HepG2 (cell line): ENCODE results near the gene HMCN1. TPM values are rescaled to one million over a fixed set of nuclear protein-coding genes. Genes with fewer than 3 reads are reported as not detected.

Experiments used
- ATAC-seq: fragments of 200-7000 bp; cut with Tn5 transposase; 3 replicates; pipeline ENCODE4 v1.9.1; 2020; ENCODE audit warnings: mild to moderate bottlenecking, moderate library complexity
- BruUV-seq: library from RNA; stranded (reverse); fragments of 400-500 nt; replicated peaks from 2 replicates; lab custom pipeline; 2021; lab: Mats Ljungman, UMichigan
- CTCF ChIA-PET: fragments of 300-600 bp; formaldehyde crosslinking; extraction: SDS; loops from one replicate; lab custom pipeline; 2021; ENCODE audit warnings: low total read pairs, inconsistent platforms, low intra/inter-chr PET ratio; lab: Yijun Ruan, JAX
- POLR2A ChIA-PET: fragments of 350-600 bp; sonication (Branson Sonifier 250); formaldehyde crosslinking; loops from one replicate; lab custom pipeline; 2020; ENCODE audit warnings: antibody characterized with exemption, inconsistent platforms; lab: Yijun Ruan, JAX
- DNase-seq: peaks from one replicate; pipeline ENCODE4 v3.0.0-alpha.2; 2015; ENCODE audit warnings: low spot score
- FAIRE-seq: peaks from 3 replicates; lab custom pipeline; 2011; peaks lifted over from hg19 to GRCh38; lab: Jason Lieb, UNC
- H2AFZ ChIP-seq: one replicate; pipeline ENCODE4 v1.6.1; 2011; ENCODE audit warnings: low read length, inconsistent platforms
- H3K27ac ChIP-seq: fragments of 300-600 bp; 3 replicates; pipeline ENCODE4 v1.8.0; 2011; ENCODE audit warnings: mixed run types, mild to moderate bottlenecking, mixed read lengths, low read length, inconsistent platforms; ENCODE audit not compliant: insufficient read depth; ENCODE audit errors: extremely low read length
- H3K27me3 ChIP-seq, 2 experiments: fragments of 200-600 bp in 1 of 2; 2 replicates in 1 of 2; 3 replicates in 1 of 2; pipeline versions ENCODE4 v1.6.0 to v1.8.0; 2011; ENCODE audit warnings: low read length in 2 of 2, mild to moderate bottlenecking in 2 of 2, moderate library complexity in 2 of 2, inconsistent platforms in 1 of 2; ENCODE audit not compliant: insufficient read depth in 2 of 2, control insufficient read depth in 1 of 2
- H3K36me3 ChIP-seq, 2 experiments: fragments of 200-600 bp in 1 of 2; replicated peaks in 1 of 2; 2 replicates in 1 of 2; 3 replicates in 1 of 2; pipeline versions ENCODE4 v1.5.1 to v1.8.0; 2011; ENCODE audit warnings: low read length in 2 of 2, inconsistent platforms in 1 of 2; ENCODE audit not compliant: insufficient read depth in 2 of 2, control insufficient read depth in 1 of 2
- H3K4me1 ChIP-seq: 2 replicates; pipeline ENCODE4 v1.5.1; 2012; ENCODE audit warnings: low read length, inconsistent platforms; ENCODE audit not compliant: insufficient read depth
- H3K4me2 ChIP-seq: 2 replicates; pipeline ENCODE4 v1.6.0; 2011; ENCODE audit warnings: low read depth, low read length, inconsistent platforms
- H3K4me3 ChIP-seq, 3 experiments: fragments of 200-600 bp in 1 of 3; sonication (generic), shearing (Covaris generic) in 1 of 3; replicated peaks in 1 of 3; 2 replicates each; pipeline ENCODE4 v1.5.1; 2011 to 2016; ENCODE audit warnings: low read length in 3 of 3, inconsistent platforms in 2 of 3, low read depth in 2 of 3, mild to moderate bottlenecking in 2 of 3, control low read depth in 1 of 3, mixed read lengths in 1 of 3; ENCODE audit not compliant: insufficient read depth in 1 of 3
- H3K79me2 ChIP-seq: one replicate; pipeline ENCODE4 v1.6.1; 2011; ENCODE audit warnings: low read length, inconsistent platforms; ENCODE audit not compliant: insufficient read depth
- H3K9ac ChIP-seq: 2 replicates; pipeline ENCODE4 v1.6.0; 2011; ENCODE audit warnings: mild to moderate bottlenecking, low read depth, low read length, inconsistent platforms; ENCODE audit not compliant: insufficient read depth
- H3K9me3 ChIP-seq: 2 replicates; pipeline ENCODE4 v1.5.1; 2012; ENCODE audit warnings: mild to moderate bottlenecking, low read length
- H4K20me1 ChIP-seq: 2 replicates; pipeline ENCODE4 v1.6.0; 2011; ENCODE audit warnings: inconsistent platforms, mild to moderate bottlenecking, low read length, moderate library complexity; ENCODE audit not compliant: insufficient read depth
- HOXA5 ChIP-seq: sonication (generic); formaldehyde crosslinking; IDR thresholded peaks from 2 replicates; pipeline ENCODE4 v1.4.0; 2020; ENCODE audit warnings: missing genetic modification reagents
- PCBP2 ChIP-seq: fragments of 200-400 bp; formaldehyde crosslinking; optimal IDR thresholded peaks from 2 replicates; pipeline ENCODE3; 2018; ENCODE audit warnings: low read length, low read depth; ENCODE audit not compliant: poor library complexity, severe bottlenecking
- WGBS: methylation state at CpG from one replicate; pipeline ENCODE4 v1.1.6; 2017; ENCODE audit warnings: low lambda C conversion rate; 5-methylcytosine and 5-hydroxymethylcytosine counted together
- in situ Hi-C: cut with HindIII; loops from 2 replicates; pipeline ENCODE4 v1.10.0; 2017; ENCODE audit warnings: low pct_unique_long_range_greater_than_20kb; ENCODE audit not compliant: extremely low pct_ligation_motif_present
- intact Hi-C: fragments of 100-400 bp; cut with micrococcal nuclease; formaldehyde crosslinking; loops from one replicate; pipeline ENCODE4 v1.10.0; 2022; ENCODE audit not compliant: unreplicated experiment
- polyA plus RNA-seq, 8 experiments: library from polyadenylated mRNA; depleted of rRNA in 3 of 8; stranded (reverse) in 7 of 8; unstranded in 1 of 8; fragments of >200 nt; fragmentation: Illumina TruSeq in 4 of 8; extraction: Trizol in 4 of 8; gene quantifications; 2 replicates each; pipeline versions ENCODE4 v1.2.1 to v1.2.3, GENCODE V29; 2011 to 2016; ENCODE audit warnings: low read depth in 4 of 8, missing spikeins in 1 of 8, mixed read lengths in 1 of 8; ENCODE audit not compliant: insufficient read depth in 1 of 8
- total RNA-seq, 5 experiments: library from RNA; depleted of rRNA; stranded (reverse); fragments of >200 nt; fragmentation: Illumina TruSeq; extraction: Trizol; gene quantifications; 2 replicates each; pipeline ENCODE4 v1.2.3, GENCODE V29; 2016; ENCODE audit warnings: low read depth in 1 of 5
- TF ChIP-seq, protein P1 (sequence below): sonication (generic); formaldehyde crosslinking; IDR thresholded peaks from 2 replicates; pipeline ENCODE4 v1.5.0; 2020; ENCODE audit warnings: missing genetic modification reagents
- TF ChIP-seq, protein P2 (sequence below): sonication (generic); formaldehyde crosslinking; IDR thresholded peaks from 2 replicates; pipeline ENCODE4 v1.5.1; 2020; ENCODE audit warnings: mild to moderate bottlenecking, missing genetic modification reagents, moderate library complexity
- TF ChIP-seq, protein P3 (sequence below): sonication (generic); formaldehyde crosslinking; IDR thresholded peaks from 2 replicates; pipeline ENCODE4 v1.4.0; 2020; ENCODE audit warnings: missing genetic modification reagents
- TF ChIP-seq, protein P4 (sequence below): IDR thresholded peaks from 2 replicates; pipeline ENCODE4 v1.4.0; 2020; ENCODE audit warnings: mild to moderate bottlenecking, missing genetic modification reagents
- TF ChIP-seq, protein P5 (sequence below): sonication (generic); formaldehyde crosslinking; conservative IDR thresholded peaks from 2 replicates; pipeline ENCODE4 v1.4.0; 2020; ENCODE audit warnings: missing genetic modification reagents

The HMCN1 gene
- total and polyA plus RNA-seq, 2 of the 13 experiments (the other 11 are each of a cell fraction or from before 2014, with no cell fraction given): 0.03 TPM; not detected in 1

DNA sequence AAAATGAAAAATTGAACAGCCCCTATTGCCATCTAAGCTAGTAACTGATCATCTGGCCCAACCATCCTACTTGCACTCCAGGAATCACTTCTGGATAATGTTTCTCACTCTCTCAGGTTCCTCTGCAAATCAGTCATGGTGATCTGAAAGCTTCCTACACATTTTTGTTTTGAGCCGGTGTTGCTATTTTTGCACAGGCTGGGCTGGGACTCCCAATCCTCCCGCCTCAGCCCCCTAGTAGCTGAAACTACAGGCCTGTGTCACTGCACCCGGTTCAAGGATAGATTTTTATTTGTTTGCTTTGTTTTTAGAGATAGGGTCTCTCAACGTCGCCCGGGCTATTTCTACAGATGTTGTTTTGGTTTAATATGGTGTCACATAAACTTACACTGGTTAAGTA is 40.5 kb upstream of the HMCN1 start:
- Histone ChIP-seq H4K20me1 (no peaks in the 10 kb centered on the region), H3K36me3 (no peaks in the 10 kb centered on the region), H3K9ac (no peak overlapping the region), H3K9me3 (no peaks in the 10 kb centered on the region), H3K79me2 (no peaks in the 10 kb centered on the region), H3K27ac (no peak overlapping the region), H2AFZ (peak overlapping the region; percentile 65), H3K27me3 (no peaks in the 10 kb centered on the region), H3K4me2 (peak overlapping the region; percentile 60), H3K4me1 (peaks cover 16% of the 10 kb centered on the region), H3K4me3 (peak overlapping the region in 2 of 3 experiments; percentile 9 to 24; a peak in 1 of 6 replicates)
- no peak for DNase-seq
- in situ Hi-C loops: loop anchor here (25.0 kb wide), 1 partner anchor 881 kb away; no protein-coding TSS in a partner anchor
- intact Hi-C loops: no loop called here
- FAIRE-seq: no peak
- 56% methylated on average over 6 of the region's 6 CpGs for whole genome bisulfite sequencing
- no TSS peak for BruUV-seq
- CTCF ChIA-PET: no interaction called here
- POLR2A ChIA-PET: no interaction called here
- TF ChIP-seq, protein P1, sequence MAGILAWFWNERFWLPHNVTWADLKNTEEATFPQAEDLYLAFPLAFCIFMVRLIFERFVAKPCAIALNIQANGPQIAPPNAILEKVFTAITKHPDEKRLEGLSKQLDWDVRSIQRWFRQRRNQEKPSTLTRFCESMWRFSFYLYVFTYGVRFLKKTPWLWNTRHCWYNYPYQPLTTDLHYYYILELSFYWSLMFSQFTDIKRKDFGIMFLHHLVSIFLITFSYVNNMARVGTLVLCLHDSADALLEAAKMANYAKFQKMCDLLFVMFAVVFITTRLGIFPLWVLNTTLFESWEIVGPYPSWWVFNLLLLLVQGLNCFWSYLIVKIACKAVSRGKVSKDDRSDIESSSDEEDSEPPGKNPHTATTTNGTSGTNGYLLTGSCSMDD (CRISPR knock-in tag): no peak
- TF ChIP-seq, protein P2, sequence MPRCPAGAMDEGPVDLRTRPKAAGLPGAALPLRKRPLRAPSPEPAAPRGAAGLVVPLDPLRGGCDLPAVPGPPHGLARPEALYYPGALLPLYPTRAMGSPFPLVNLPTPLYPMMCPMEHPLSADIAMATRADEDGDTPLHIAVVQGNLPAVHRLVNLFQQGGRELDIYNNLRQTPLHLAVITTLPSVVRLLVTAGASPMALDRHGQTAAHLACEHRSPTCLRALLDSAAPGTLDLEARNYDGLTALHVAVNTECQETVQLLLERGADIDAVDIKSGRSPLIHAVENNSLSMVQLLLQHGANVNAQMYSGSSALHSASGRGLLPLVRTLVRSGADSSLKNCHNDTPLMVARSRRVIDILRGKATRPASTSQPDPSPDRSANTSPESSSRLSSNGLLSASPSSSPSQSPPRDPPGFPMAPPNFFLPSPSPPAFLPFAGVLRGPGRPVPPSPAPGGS (CRISPR knock-in tag): no peak
- no peak for TF ChIP-seq HOXA5 (CRISPR knock-in tag)
- ATAC-seq: no peak

DNA sequence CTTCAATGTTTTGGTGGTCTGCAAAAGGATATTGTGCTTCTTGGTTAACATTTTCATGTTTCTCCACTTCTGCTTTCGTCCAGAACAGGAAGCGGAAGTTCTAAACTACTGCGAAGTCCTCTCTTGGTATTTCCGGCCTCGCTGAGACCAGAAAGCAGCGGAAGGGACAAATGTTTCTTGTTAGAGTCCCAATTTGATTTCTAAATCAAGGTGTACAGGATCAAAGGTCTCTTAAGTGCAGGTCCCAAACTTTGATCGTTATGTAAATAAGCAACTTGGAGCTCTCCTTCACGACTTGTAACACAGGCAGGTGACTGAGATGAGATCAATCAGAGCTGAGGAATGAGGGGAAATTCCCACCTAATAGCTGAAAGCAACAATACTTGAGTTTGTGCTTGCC is 40.1 kb upstream of the HMCN1 start:
- FAIRE-seq: peak; percentile 46
- CTCF ChIA-PET: no interaction called here
- intact Hi-C loops: no loop called here
- TF ChIP-seq, protein P3, sequence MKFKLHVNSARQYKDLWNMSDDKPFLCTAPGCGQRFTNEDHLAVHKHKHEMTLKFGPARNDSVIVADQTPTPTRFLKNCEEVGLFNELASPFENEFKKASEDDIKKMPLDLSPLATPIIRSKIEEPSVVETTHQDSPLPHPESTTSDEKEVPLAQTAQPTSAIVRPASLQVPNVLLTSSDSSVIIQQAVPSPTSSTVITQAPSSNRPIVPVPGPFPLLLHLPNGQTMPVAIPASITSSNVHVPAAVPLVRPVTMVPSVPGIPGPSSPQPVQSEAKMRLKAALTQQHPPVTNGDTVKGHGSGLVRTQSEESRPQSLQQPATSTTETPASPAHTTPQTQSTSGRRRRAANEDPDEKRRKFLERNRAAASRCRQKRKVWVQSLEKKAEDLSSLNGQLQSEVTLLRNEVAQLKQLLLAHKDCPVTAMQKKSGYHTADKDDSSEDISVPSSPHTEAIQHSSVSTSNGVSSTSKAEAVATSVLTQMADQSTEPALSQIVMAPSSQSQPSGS: no peak
- TF ChIP-seq, protein P4, sequence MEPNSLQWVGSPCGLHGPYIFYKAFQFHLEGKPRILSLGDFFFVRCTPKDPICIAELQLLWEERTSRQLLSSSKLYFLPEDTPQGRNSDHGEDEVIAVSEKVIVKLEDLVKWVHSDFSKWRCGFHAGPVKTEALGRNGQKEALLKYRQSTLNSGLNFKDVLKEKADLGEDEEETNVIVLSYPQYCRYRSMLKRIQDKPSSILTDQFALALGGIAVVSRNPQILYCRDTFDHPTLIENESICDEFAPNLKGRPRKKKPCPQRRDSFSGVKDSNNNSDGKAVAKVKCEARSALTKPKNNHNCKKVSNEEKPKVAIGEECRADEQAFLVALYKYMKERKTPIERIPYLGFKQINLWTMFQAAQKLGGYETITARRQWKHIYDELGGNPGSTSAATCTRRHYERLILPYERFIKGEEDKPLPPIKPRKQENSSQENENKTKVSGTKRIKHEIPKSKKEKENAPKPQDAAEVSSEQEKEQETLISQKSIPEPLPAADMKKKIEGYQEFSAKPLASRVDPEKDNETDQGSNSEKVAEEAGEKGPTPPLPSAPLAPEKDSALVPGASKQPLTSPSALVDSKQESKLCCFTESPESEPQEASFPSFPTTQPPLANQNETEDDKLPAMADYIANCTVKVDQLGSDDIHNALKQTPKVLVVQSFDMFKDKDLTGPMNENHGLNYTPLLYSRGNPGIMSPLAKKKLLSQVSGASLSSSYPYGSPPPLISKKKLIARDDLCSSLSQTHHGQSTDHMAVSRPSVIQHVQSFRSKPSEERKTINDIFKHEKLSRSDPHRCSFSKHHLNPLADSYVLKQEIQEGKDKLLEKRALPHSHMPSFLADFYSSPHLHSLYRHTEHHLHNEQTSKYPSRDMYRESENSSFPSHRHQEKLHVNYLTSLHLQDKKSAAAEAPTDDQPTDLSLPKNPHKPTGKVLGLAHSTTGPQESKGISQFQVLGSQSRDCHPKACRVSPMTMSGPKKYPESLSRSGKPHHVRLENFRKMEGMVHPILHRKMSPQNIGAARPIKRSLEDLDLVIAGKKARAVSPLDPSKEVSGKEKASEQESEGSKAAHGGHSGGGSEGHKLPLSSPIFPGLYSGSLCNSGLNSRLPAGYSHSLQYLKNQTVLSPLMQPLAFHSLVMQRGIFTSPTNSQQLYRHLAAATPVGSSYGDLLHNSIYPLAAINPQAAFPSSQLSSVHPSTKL (CRISPR knock-in tag): peak; percentile 11; the same call in 1 of the 2 replicates
- TF ChIP-seq, protein P5, sequence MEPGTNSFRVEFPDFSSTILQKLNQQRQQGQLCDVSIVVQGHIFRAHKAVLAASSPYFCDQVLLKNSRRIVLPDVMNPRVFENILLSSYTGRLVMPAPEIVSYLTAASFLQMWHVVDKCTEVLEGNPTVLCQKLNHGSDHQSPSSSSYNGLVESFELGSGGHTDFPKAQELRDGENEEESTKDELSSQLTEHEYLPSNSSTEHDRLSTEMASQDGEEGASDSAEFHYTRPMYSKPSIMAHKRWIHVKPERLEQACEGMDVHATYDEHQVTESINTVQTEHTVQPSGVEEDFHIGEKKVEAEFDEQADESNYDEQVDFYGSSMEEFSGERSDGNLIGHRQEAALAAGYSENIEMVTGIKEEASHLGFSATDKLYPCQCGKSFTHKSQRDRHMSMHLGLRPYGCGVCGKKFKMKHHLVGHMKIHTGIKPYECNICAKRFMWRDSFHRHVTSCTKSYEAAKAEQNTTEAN (CRISPR knock-in tag): no peak
- TF ChIP-seq PCBP2: no peak

More for the DNA sequence above, 40.1 kb upstream of the HMCN1 start:
- Histone ChIP-seq H3K79me2 (no peaks in the 10 kb centered on the region), H3K4me1 (peaks cover 16% of the 10 kb centered on the region), H3K9me3 (no peaks in the 10 kb centered on the region), H3K4me2 (peak overlapping the region; percentile 60), H2AFZ (peak overlapping the region; percentile 56), H3K9ac (no peak overlapping the region), H3K27ac (no peak overlapping the region), H3K27me3 (no peaks in the 10 kb centered on the region), H4K20me1 (no peaks in the 10 kb centered on the region), H3K36me3 (no peaks in the 10 kb centered on the region), H3K4me3 (peak overlapping the region; percentile 9 to 28 (median 24); a peak in 2 of 6 replicates)
- ATAC-seq: peak; percentile 47; the same call in 2 of the 3 replicates
- no TSS peak for BruUV-seq
- in situ Hi-C loops: loop anchor here (25.0 kb wide), 1 partner anchor 882 kb away; no protein-coding TSS in a partner anchor
- WGBS: 18% methylated on average over 8 of the region's 8 CpGs
- peak; percentile 45 for DNase-seq
- POLR2A ChIA-PET: no interaction called here
